Endodermal cell (in vitro differentiated cells): ENCODE data around the gene ROR1. TPM values are rescaled to one million over a fixed set of nuclear protein-coding genes. Genes with fewer than 3 reads are reported as not detected.

Experiments used
- DNase-seq: peaks from one replicate; pipeline ENCODE4 v3.0.0-alpha.2; 2017
- H3K27ac ChIP-seq: 2 replicates; pipeline ENCODE4 v1.5.1; 2013; ENCODE audit warnings: mild to moderate bottlenecking, low read depth, low read length, moderate library complexity
- H3K27me3 ChIP-seq: 2 replicates; pipeline ENCODE4 v1.6.1; 2013; ENCODE audit warnings: mild to moderate bottlenecking, low read length, moderate library complexity; ENCODE audit not compliant: insufficient read depth, control insufficient read depth, poor library complexity, severe bottlenecking
- H3K36me3 ChIP-seq: 2 replicates; pipeline ENCODE4 v1.7.0; 2013; ENCODE audit warnings: mild to moderate bottlenecking, low read length, moderate library complexity; ENCODE audit not compliant: control insufficient read depth, insufficient read depth
- H3K4me1 ChIP-seq: one replicate; pipeline ENCODE4 v1.7.0; 2013; ENCODE audit warnings: low read length; ENCODE audit not compliant: control insufficient read depth, insufficient read depth
- H3K4me3 ChIP-seq: 2 replicates; pipeline ENCODE4 v1.5.1; 2013; ENCODE audit warnings: mild to moderate bottlenecking, low read length, moderate library complexity
- H3K9ac ChIP-seq: 2 replicates; pipeline ENCODE4 v1.6.1; 2013; ENCODE audit warnings: mild to moderate bottlenecking, low read length, moderate library complexity; ENCODE audit not compliant: poor library complexity, severe bottlenecking; ENCODE audit errors: extremely low read depth
- H3K9me3 ChIP-seq: 2 replicates; pipeline ENCODE4 v1.6.1; 2013; ENCODE audit warnings: mild to moderate bottlenecking, low read length, moderate library complexity; ENCODE audit not compliant: control insufficient read depth
- H3K27ac Mint-ChIP-seq: 2 replicates; pipeline ENCODE4 v1.8.0; 2020; ENCODE audit warnings: mixed read lengths
- H3K27me3 Mint-ChIP-seq: 2 replicates; pipeline ENCODE4 v1.8.0; 2021; ENCODE audit warnings: mild to moderate bottlenecking, mixed read lengths; ENCODE audit not compliant: insufficient read depth
- H3K36me3 Mint-ChIP-seq: 2 replicates; pipeline ENCODE4 v1.8.0; 2020; ENCODE audit warnings: low read depth, mixed read lengths
- H3K4me1 Mint-ChIP-seq: 2 replicates; pipeline ENCODE4 v1.8.0; 2020; ENCODE audit warnings: mixed read lengths
- H3K4me3 Mint-ChIP-seq: 2 replicates; pipeline ENCODE4 v1.8.0; 2020; ENCODE audit warnings: mild to moderate bottlenecking, moderate library complexity, mixed read lengths
- H3K9me3 Mint-ChIP-seq: 2 replicates; pipeline ENCODE4 v1.8.0; 2020; ENCODE audit warnings: mild to moderate bottlenecking, mixed read lengths
- WGBS, 2 experiments: methylation state at CpG; one replicate each; pipeline versions ENCODE4 v1.1.5 to v1.1.7; 2013; ENCODE audit warnings: missing lambda C conversion rate in 2 of 2, mixed read lengths in 1 of 2; ENCODE audit not compliant: insufficient coverage in 1 of 2, insufficient read length in 1 of 2; 5-methylcytosine and 5-hydroxymethylcytosine counted together
- total RNA-seq, 2 donors: library from RNA; stranded (reverse); fragmentation: NEBNext Ultra II Directional in 1 of 2; extraction: Animal tissue kit (Norgen Biotek cat#: 25700) in 1 of 2; gene quantifications; 2 replicates in 1 of 2; 3 replicates in 1 of 2; pipeline ENCODE4 v1.2.1, GENCODE V29; 2021
- TF ChIP-seq, protein P1 (sequence below): fragments of 200-600 bp; sonication (generic); conservative IDR thresholded peaks from 2 replicates; pipeline ENCODE4 v1.5.0; 2021; ENCODE audit warnings: antibody characterized with exemption, mild to moderate bottlenecking

ROR1 gene
- total RNA-seq, 2 donors from 2014 or later = 77.4 to 77.9 TPM

DNA sequence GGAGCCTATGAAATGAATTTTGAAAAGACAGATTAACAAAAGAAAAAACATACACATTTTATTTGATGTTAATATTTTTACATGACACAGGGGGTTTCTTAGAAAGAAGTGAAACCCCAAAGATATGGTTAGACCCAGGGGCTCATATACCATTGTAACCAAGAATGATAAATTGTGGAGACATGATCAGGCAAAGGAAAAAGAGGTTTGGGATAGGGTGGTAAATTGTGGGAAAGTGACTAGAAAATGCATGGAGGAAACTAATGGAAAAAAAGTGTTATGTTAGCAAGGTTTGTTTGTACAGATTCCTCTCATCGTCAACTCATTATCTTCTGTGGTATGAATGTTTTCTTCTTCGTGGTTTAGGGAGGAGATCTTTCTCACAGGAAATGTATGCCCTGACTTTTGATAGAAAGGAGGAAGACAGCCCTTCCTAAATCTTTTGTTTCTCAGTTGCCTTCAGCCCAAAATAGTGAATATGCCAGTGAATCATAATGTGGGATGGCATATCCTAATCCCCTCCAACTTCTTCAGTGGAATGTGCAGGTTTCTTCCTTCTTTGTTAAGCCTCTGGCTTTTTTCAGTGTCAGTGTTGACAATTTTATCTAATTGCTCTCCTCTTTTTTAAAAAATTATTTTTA, 289.2 kb downstream of the ROR1 start:
- Mint-ChIP-seq H3K9me3 (peaks cover 2% of the 10 kb centered on the region), H3K27me3 (peaks cover 11% of the 10 kb centered on the region), H3K36me3 (peaks cover 41% of the 10 kb centered on the region), H3K27ac (no peak overlapping the region), H3K4me3 (no peak overlapping the region), H3K4me1 (peaks cover 33% of the 10 kb centered on the region)
- TF ChIP-seq, protein P1, sequence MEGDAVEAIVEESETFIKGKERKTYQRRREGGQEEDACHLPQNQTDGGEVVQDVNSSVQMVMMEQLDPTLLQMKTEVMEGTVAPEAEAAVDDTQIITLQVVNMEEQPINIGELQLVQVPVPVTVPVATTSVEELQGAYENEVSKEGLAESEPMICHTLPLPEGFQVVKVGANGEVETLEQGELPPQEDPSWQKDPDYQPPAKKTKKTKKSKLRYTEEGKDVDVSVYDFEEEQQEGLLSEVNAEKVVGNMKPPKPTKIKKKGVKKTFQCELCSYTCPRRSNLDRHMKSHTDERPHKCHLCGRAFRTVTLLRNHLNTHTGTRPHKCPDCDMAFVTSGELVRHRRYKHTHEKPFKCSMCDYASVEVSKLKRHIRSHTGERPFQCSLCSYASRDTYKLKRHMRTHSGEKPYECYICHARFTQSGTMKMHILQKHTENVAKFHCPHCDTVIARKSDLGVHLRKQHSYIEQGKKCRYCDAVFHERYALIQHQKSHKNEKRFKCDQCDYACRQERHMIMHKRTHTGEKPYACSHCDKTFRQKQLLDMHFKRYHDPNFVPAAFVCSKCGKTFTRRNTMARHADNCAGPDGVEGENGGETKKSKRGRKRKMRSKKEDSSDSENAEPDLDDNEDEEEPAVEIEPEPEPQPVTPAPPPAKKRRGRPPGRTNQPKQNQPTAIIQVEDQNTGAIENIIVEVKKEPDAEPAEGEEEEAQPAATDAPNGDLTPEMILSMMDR = no peak
- Histone ChIP-seq H3K4me1 (peaks cover 4% of the 10 kb centered on the region), H3K27me3 (no peaks in the 10 kb centered on the region), H3K9me3 (peaks cover 7% of the 10 kb centered on the region), H3K9ac (no peak overlapping the region), H3K27ac (no peak overlapping the region), H3K36me3 (no peaks in the 10 kb centered on the region), H3K4me3 (no peak overlapping the region)
- DNase-seq = no peak
- WGBS, 2 experiments = 89 to 100% methylated on average over 1 to 2 of the region's 2 CpGs

DNA sequence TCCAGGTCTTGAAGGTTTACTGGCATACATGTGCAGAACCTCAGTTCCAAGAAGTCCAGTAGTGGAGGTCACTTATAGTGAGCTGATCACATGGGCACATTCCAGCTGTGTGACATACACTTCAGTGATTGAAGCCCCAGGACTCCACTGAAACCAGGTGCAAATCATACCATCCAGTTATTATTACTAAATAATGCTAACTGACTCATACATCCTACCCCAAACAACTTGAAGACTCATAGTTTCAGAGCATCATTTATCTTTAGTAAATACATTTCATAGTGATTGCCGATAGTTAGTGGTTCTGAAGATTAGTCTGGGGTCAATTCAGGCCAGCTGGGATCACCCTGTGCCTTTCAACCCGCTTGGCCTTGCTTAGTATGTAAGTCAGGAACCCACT, 291.8 kb downstream of the ROR1 start:
- 95% methylated on average over 2 of the region's 2 CpGs; no CpG with 5 or more reads in 1 of the 2 experiments for WGBS, 2 experiments
- no peaks in the 10 kb centered on the region for H3K27me3 ChIP-seq
- Mint-ChIP-seq H3K4me3 (no peak overlapping the region), H3K27me3 (peaks cover 2% of the 10 kb centered on the region), H3K27ac (no peak overlapping the region), H3K4me1 (peaks cover 25% of the 10 kb centered on the region), H3K9me3 (no peaks in the 10 kb centered on the region), H3K36me3 (peaks cover 27% of the 10 kb centered on the region)
- H3K36me3 ChIP-seq = no peaks in the 10 kb centered on the region
- H3K27ac ChIP-seq = no peak overlapping the region
- TF ChIP-seq, protein P1 = no peak
- H3K4me3 ChIP-seq = no peak overlapping the region
- H3K9me3 ChIP-seq = no peaks in the 10 kb centered on the region
- H3K4me1 ChIP-seq = peaks cover 4% of the 10 kb centered on the region
- no peak overlapping the region for H3K9ac ChIP-seq
- no peak for DNase-seq

DNA sequence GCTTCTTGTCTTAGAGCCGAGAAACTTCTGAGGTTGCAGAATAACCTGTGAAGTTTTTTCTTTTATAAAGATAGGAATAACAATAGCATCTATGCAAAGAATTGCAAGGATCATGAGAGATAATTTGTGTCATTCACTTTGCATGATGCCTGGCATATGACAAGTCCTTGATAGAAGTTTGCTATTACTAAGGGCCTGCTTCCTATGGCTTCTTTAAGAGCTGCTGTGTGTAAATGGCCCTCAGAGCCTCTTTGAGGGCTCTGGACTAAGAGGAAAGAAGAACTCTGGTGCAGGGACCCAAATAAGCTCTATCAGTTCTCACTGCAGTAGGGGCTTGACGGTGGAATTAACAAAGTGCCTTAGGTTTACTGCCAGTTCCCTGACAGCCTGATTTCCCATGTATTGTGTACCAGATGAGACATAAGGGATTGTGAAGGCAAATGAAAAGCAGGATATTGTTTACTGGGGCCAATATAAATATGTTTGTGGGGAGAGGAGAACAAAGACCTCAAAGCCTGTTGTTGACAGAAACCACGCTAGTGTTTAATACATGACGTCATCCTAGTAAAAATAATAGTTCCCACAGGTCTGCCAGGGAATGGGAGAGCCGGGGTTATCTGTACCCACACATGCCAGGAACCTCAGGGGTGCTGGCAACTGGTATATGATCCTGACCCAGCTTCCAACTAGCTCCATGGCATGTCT, 298.4 kb downstream of the ROR1 start:
- Histone ChIP-seq H3K4me1 (peaks cover 15% of the 10 kb centered on the region), H3K9me3 (no peaks in the 10 kb centered on the region), H3K27ac (no peak overlapping the region), H3K36me3 (no peaks in the 10 kb centered on the region), H3K9ac (no peak overlapping the region), H3K4me3 (no peak overlapping the region), H3K27me3 (no peaks in the 10 kb centered on the region)
- Mint-ChIP-seq H3K4me3 (no peak overlapping the region), H3K9me3 (no peaks in the 10 kb centered on the region), H3K27me3 (no peaks in the 10 kb centered on the region), H3K27ac (no peak overlapping the region), H3K4me1 (peaks cover 39% of the 10 kb centered on the region), H3K36me3 (no peaks in the 10 kb centered on the region)
- WGBS, 2 experiments = 74 to 84% methylated on average over 5 of the region's 5 CpGs
- no peak for DNase-seq
- TF ChIP-seq, protein P1 = no peak
